MCF 10A (cell line): ENCODE results near the gene KIF2C. TPM values are rescaled to one million over a fixed set of nuclear protein-coding genes. Genes with fewer than 3 reads are reported as not detected.

Experiments used
- BruUV-seq: library from RNA; stranded (reverse); fragments of 400-500 nt; replicated peaks from 2 replicates; lab custom pipeline; 2021; lab: Mats Ljungman, UMichigan
- CTCF ChIA-PET: fragments of 300-600 bp; sonication (Branson Sonifier 250); formaldehyde crosslinking; extraction: SDS; loops from one replicate; lab custom pipeline; 2021; ENCODE audit warnings: antibody characterized with exemption, inconsistent platforms; lab: Yijun Ruan, JAX
- POLR2A ChIA-PET: fragments of 300-600, 350-650 bp; sonication (Branson Sonifier 250); formaldehyde crosslinking; extraction: SDS; loops from one replicate; lab custom pipeline; 2020; ENCODE audit warnings: antibody characterized with exemption, inconsistent platforms; lab: Yijun Ruan, JAX
- DNase-seq: peaks from one replicate; pipeline ENCODE4 v3.0.0-alpha.2; 2018; ENCODE audit not compliant: unreplicated experiment
- H3K27ac Mint-ChIP-seq: one replicate; pipeline ENCODE4 v1.8.0; 2022; ENCODE audit warnings: mild to moderate bottlenecking, low read depth, mixed read lengths; ENCODE audit not compliant: unreplicated experiment
- H3K27me3 Mint-ChIP-seq: one replicate; pipeline ENCODE4 v1.8.0; 2022; ENCODE audit warnings: mixed read lengths; ENCODE audit not compliant: insufficient read depth, unreplicated experiment
- H3K36me3 Mint-ChIP-seq: one replicate; pipeline ENCODE4 v1.8.0; 2022; ENCODE audit warnings: mild to moderate bottlenecking, moderate library complexity, mixed read lengths; ENCODE audit not compliant: insufficient read depth, unreplicated experiment
- H3K4me1 Mint-ChIP-seq: one replicate; pipeline ENCODE4 v1.8.0; 2022; ENCODE audit warnings: mixed read lengths; ENCODE audit not compliant: insufficient read depth, unreplicated experiment
- H3K4me3 Mint-ChIP-seq: one replicate; pipeline ENCODE4 v1.8.0; 2022; ENCODE audit warnings: mild to moderate bottlenecking, moderate library complexity, mixed read lengths; ENCODE audit not compliant: unreplicated experiment
- H3K9me3 Mint-ChIP-seq: one replicate; pipeline ENCODE4 v1.8.0; 2022; ENCODE audit warnings: mixed read lengths; ENCODE audit not compliant: unreplicated experiment
- CTCF ChIP-seq: fragments of 200-600 bp; IDR thresholded peaks from one replicate; pipeline ENCODE4 v1.8.0; 2022; ENCODE audit warnings: antibody characterized with exemption, mild to moderate bottlenecking; ENCODE audit not compliant: unreplicated experiment
- intact Hi-C: fragments of 100-400 bp; cut with micrococcal nuclease; formaldehyde crosslinking; loops from 2 replicates; pipeline ENCODE4 v1.14.1; 2022
- total RNA-seq: library from RNA; stranded (reverse); gene quantifications from 2 replicates; pipeline ENCODE4 v1.2.3, GENCODE V29; 2022

KIF2C gene
- total RNA-seq, 1 experiment from 2014 or later, result 25.1 TPM

- peak; percentile 96 for DNase-seq
- peak within 1 kb of the TSS; percentile 99 for H3K27ac Mint-ChIP-seq
- ChIA-PET POLR2A (interaction anchor here (0.6 to 4.8 kb wide), 42 partner anchors 8 to 911 kb away, joined by 3 to 93 read pairs (median 6); partner anchors contain the start of genes ARMH1, BEST4, BTBD19 and DYNLT4), CTCF (interaction anchor here (0.6 to 2.8 kb wide), 7 partner anchors 18 to 180 kb away, joined by 3 to 20 read pairs (median 5); partner anchors contain the start of gene RNU5D-1)
- no peaks in the 10 kb centered on the region for H3K27me3 Mint-ChIP-seq
- H3K4me3 Mint-ChIP-seq, result peak within 1 kb of the TSS; percentile 91
- no TSS peak for BruUV-seq
- no peaks in the 10 kb centered on the region for H3K9me3 Mint-ChIP-seq
- intact Hi-C loops, result loop anchor here (1.0 to 2.0 kb wide), 3 partner anchors 31 to 45 kb away; partner anchors contain the start of genes DYNLT4 and KIF2C
- peaks cover 56% of the 10 kb centered on the region for H3K36me3 Mint-ChIP-seq
- no peak for TF ChIP-seq CTCF
- peaks cover 25% of the 10 kb centered on the region for H3K4me1 Mint-ChIP-seq
These were observed 35.7 kb downstream of the KIF2C start, which contains the start of gene RPS8 for GRCh38 chr1:44775078-44775929. RPS8 (plus strand) TSS chr1:44775540; CDS start chr1:44775597, 57 bp downstream.

- Mint-ChIP-seq H3K4me1 (peaks cover 25% of the 10 kb centered on the region), H3K36me3 (peaks cover 64% of the 10 kb centered on the region), H3K4me3 (peak overlapping the region; percentile 91), H3K27ac (peak overlapping the region; percentile 99), H3K27me3 (no peaks in the 10 kb centered on the region), H3K9me3 (no peaks in the 10 kb centered on the region)
- no peak for TF ChIP-seq CTCF
- ChIA-PET POLR2A (interaction anchor here (0.6 to 4.8 kb wide), 36 partner anchors 7 to 910 kb away, joined by 3 to 93 read pairs (median 10); partner anchors contain the start of genes ARMH1, BEST4, BTBD19 and DYNLT4), CTCF (interaction anchor here (0.6 to 2.8 kb wide), 6 partner anchors 17 to 180 kb away, joined by 3 to 20 read pairs (median 5); partner anchors contain the start of gene RNU5D-1)
- intact Hi-C loops, result loop anchor here (1.0 to 2.0 kb wide), 3 partner anchors 31 to 46 kb away; partner anchors contain the start of genes DYNLT4 and KIF2C
- BruUV-seq, result TSS peak; percentile 54
- DNase-seq, result peak; percentile 29
These were observed 36.5 kb downstream of the KIF2C start for GRCh38 chr1:44775930-44776729.

- Mint-ChIP-seq H3K27me3 (no peaks in the 10 kb centered on the region), H3K27ac (peak overlapping the region; percentile 99), H3K4me3 (peak overlapping the region; percentile 91), H3K4me1 (peaks cover 25% of the 10 kb centered on the region), H3K36me3 (peaks cover 70% of the 10 kb centered on the region), H3K9me3 (no peaks in the 10 kb centered on the region)
- no peak for DNase-seq
- TF ChIP-seq CTCF, result no peak
- CTCF ChIA-PET, result interaction anchor here (0.7 to 2.8 kb wide), 6 partner anchors 9 to 784 kb away, joined by 3 to 20 read pairs (median 6); partner anchors contain the start of gene RNU5D-1
- intact Hi-C loops, result no loop called here
- POLR2A ChIA-PET, result interaction anchor here (0.7 to 4.8 kb wide), 25 partner anchors 9 to 1204 kb away, joined by 3 to 93 read pairs (median 8); partner anchors contain the start of genes BEST4, BTBD19, DYNLT4 and EIF2B3
- BruUV-seq, result no TSS peak
These were observed 37.1 kb downstream of the KIF2C start for GRCh38 chr1:44776730-44777068.
